Panc1 (cell line): ENCODE data around the gene PPARGC1A. TPM values are rescaled to one million over a fixed set of nuclear protein-coding genes. Genes with fewer than 3 reads are reported as not detected.

Source experiments
- ATAC-seq: fragments of 200-7000 bp; cut with Tn5 transposase; 2 replicates; pipeline ENCODE4 v1.9.1; 2020; ENCODE audit warnings: mild to moderate bottlenecking, moderate library complexity
- BruUV-seq: library from RNA; stranded (reverse); fragments of 400-500 nt; replicated peaks from 2 replicates; lab custom pipeline; 2021; lab: Mats Ljungman, UMichigan
- CTCF ChIA-PET: fragments of 300-600 bp; sonication (Branson Sonifier 250); formaldehyde crosslinking; loops from one replicate; lab custom pipeline; 2022; ENCODE audit warnings: antibody characterized with exemption; lab: Charles Lee
- POLR2A ChIA-PET: fragments of 300-600 bp; sonication (Branson Sonifier 250); formaldehyde crosslinking; loops from one replicate; lab custom pipeline; 2022; ENCODE audit warnings: antibody characterized with exemption; lab: Charles Lee
- DNase-seq: peaks from one replicate; pipeline ENCODE4 v3.0.0-alpha.2; 2010; ENCODE audit warnings: low read depth, low spot score
- H3K27ac ChIP-seq: 2 replicates; pipeline ENCODE4 v1.5.1; 2011; ENCODE audit warnings: mild to moderate bottlenecking, low read length, inconsistent platforms
- H3K27me3 ChIP-seq: fragments of 200-500 bp; sonication (Bioruptor generic); 2 replicates; pipeline ENCODE4 v1.6.0; 2014; ENCODE audit warnings: low read length, inconsistent platforms; ENCODE audit not compliant: control insufficient read depth, insufficient read depth
- H3K36me3 ChIP-seq: fragments of 200-500 bp; sonication (Bioruptor generic); 2 replicates; pipeline ENCODE4 v1.5.1; 2014; ENCODE audit warnings: inconsistent platforms, mild to moderate bottlenecking, low read length, moderate library complexity; ENCODE audit not compliant: control insufficient read depth, insufficient read depth
- H3K4me1 ChIP-seq: 2 replicates; pipeline ENCODE4 v1.5.1; 2011; ENCODE audit warnings: inconsistent platforms, mild to moderate bottlenecking, low read length, moderate library complexity; ENCODE audit not compliant: control insufficient read depth, insufficient read depth
- H3K4me3 ChIP-seq, 2 experiments: 2 replicates each; pipeline ENCODE4 v1.5.1; 2011 to 2012; ENCODE audit warnings: low read depth in 2 of 2, low read length in 2 of 2, mild to moderate bottlenecking in 2 of 2, inconsistent platforms in 1 of 2, moderate library complexity in 1 of 2
- H3K9me3 ChIP-seq: fragments of 200-500 bp; sonication (Bioruptor generic); 2 replicates; pipeline ENCODE4 v1.5.1; 2014; ENCODE audit warnings: low read depth, mild to moderate bottlenecking, inconsistent platforms, low read length, moderate library complexity; ENCODE audit not compliant: control insufficient read depth, insufficient read depth
- CTCF ChIP-seq: fragments of 450-650 bp; IDR thresholded peaks from 2 replicates; pipeline ENCODE4 v1.5.1; 2017; ENCODE audit warnings: mild to moderate bottlenecking
- POLR2AphosphoS5 ChIP-seq: IDR thresholded peaks from 2 replicates; pipeline ENCODE4 v1.6.1; 2012; ENCODE audit warnings: mild to moderate bottlenecking, low read depth, low read length, moderate library complexity
- REST ChIP-seq, 2 experiments: IDR thresholded peaks; 2 replicates each; pipeline ENCODE4 v1.6.1; 2011 to 2012; ENCODE audit warnings: low read depth in 2 of 2, control low read depth in 1 of 2, low read length in 1 of 2, mild to moderate bottlenecking in 1 of 2, moderate library complexity in 1 of 2; ENCODE audit not compliant: insufficient read depth in 1 of 2
- SIN3A ChIP-seq: IDR thresholded peaks from 2 replicates; pipeline ENCODE4 v1.6.1; 2012; ENCODE audit warnings: low read depth, mild to moderate bottlenecking, low read length, moderate library complexity, borderline replicate concordance; ENCODE audit not compliant: insufficient read depth
- TCF7L2 ChIP-seq: IDR thresholded peaks from 2 replicates; pipeline ENCODE4 v1.6.1; 2011; ENCODE audit warnings: mild to moderate bottlenecking, low read depth, low read length, inconsistent platforms
- in situ Hi-C: cut with HindIII; loops from 2 replicates; pipeline ENCODE4 v1.10.0; 2016; ENCODE audit warnings: low sequenced_read_pairs, low pct_unique_long_range_greater_than_20kb
- intact Hi-C: fragments of 100-400 bp; cut with micrococcal nuclease; formaldehyde crosslinking; loops from one replicate; pipeline ENCODE4 v1.10.0; 2022; ENCODE audit not compliant: unreplicated experiment
- total RNA-seq: library from RNA; stranded (reverse); gene quantifications from one replicate; pipeline ENCODE4 v1.2.1, GENCODE V29; 2021; ENCODE audit not compliant: unreplicated experiment

The PPARGC1A gene
- total RNA-seq, 1 experiment from 2014 or later: 0.59 TPM

- H3K27ac ChIP-seq: no peak overlapping the region
- no peaks in the 10 kb centered on the region for H3K9me3 ChIP-seq
- no peaks in the 10 kb centered on the region for H3K36me3 ChIP-seq
- no peak for ATAC-seq
- intact Hi-C loops: no loop called here
- DNase-seq: no peak
- in situ Hi-C loops: no loop called here
- ChIA-PET POLR2A (no interaction called here), CTCF (no interaction called here)
- TF ChIP-seq CTCF (no peak), REST (IDR thresholded peaks at IDR 0.05; ENCODE audit: insufficient read depth in 1 of 2, low read depth in 2 of 2, low read length in 1 of 2) (no peak), POLR2AphosphoS5 (no peak), SIN3A (no peak)
- no peaks in the 10 kb centered on the region for H3K27me3 ChIP-seq
- no peak overlapping the region for H3K4me3 ChIP-seq
- H3K4me1 ChIP-seq: no peaks in the 10 kb centered on the region
- BruUV-seq: no TSS peak
These were observed 47.3 kb upstream of the PPARGC1A start for GRCh38 chr4:23937173-23937572.

- no peak for DNase-seq
- no peak for ATAC-seq
- intact Hi-C loops: no loop called here
These were observed 45.1 kb upstream of the PPARGC1A start for GRCh38 chr4:23934915-23935314.

More at GRCh38 chr4:23934915-23935314, 45.1 kb upstream of the PPARGC1A start:
- Histone ChIP-seq H3K9me3 (no peaks in the 10 kb centered on the region), H3K4me1 (no peaks in the 10 kb centered on the region), H3K36me3 (no peaks in the 10 kb centered on the region), H3K27ac (no peak overlapping the region), H3K27me3 (no peaks in the 10 kb centered on the region), H3K4me3 (no peak overlapping the region)
- TF ChIP-seq REST (IDR thresholded peaks at IDR 0.05; ENCODE audit: insufficient read depth in 1 of 2, low read depth in 2 of 2, low read length in 1 of 2) (no peak), POLR2AphosphoS5 (no peak), CTCF (no peak), TCF7L2 (no peak), SIN3A (no peak)
- in situ Hi-C loops: no loop called here
- BruUV-seq: no TSS peak
- CTCF ChIA-PET: no interaction called here
- POLR2A ChIA-PET: no interaction called here
